ENCODE measurements around the gene MYLK3. TPM values are rescaled to one million over a fixed set of nuclear protein-coding genes. Genes with fewer than 3 reads are reported as not detected.
A peak's percentile ranks its signal among the peaks of the same experiment; 100 is the strongest.
"Not testable (repeated sequence)": the region's sequence is repeated elsewhere in the genome, so short reads cannot be mapped to it uniquely, and the experiment has no call there.

MYLK3 gene
- total RNA-seq, 1 donor from 2014 or later, result 0.32 TPM

- H3K4me1 Mint-ChIP-seq (ENCODE audit: low read depth), result peaks cover 17% of the 10 kb centered on the region
- H3K27ac Mint-ChIP-seq (ENCODE audit: unreplicated experiment), result peak overlapping the region; percentile 72
- H3K36me3 Mint-ChIP-seq (ENCODE audit: low read depth), result peaks cover 17% of the 10 kb centered on the region
- TF ChIP-seq CTCF (IDR thresholded peaks at IDR 0.05), result no peak
- H3K4me3 Mint-ChIP-seq (ENCODE audit: unreplicated experiment), result peak overlapping the region; percentile 71
- DNase-seq (ENCODE audit: low spot score), result no peak
- H3K9me3 Mint-ChIP-seq (ENCODE audit: low read depth), result peaks cover 17% of the 10 kb centered on the region
- no peaks in the 10 kb centered on the region for H3K27me3 Mint-ChIP-seq (ENCODE audit: low read depth)
Observed at GRCh38 chr16:46789499-46790414, 41.6 kb upstream of the MYLK3 start.

- H3K27ac Mint-ChIP-seq (ENCODE audit: unreplicated experiment), result peak overlapping the region; percentile 9
- H3K4me3 Mint-ChIP-seq (ENCODE audit: unreplicated experiment), result no peak overlapping the region
- peaks cover 12% of the 10 kb centered on the region for H3K9me3 Mint-ChIP-seq (ENCODE audit: low read depth)
Observed at GRCh38 chr16:46788891-46789474, 40.8 kb upstream of the MYLK3 start.

GRCh38 chr16:46787909-46788308, 39.8 kb upstream of the MYLK3 start:
- no peak for TF ChIP-seq CTCF (IDR thresholded peaks at IDR 0.05)
- no peak overlapping the region for H3K4me3 Mint-ChIP-seq (ENCODE audit: unreplicated experiment)
- H3K36me3 Mint-ChIP-seq (ENCODE audit: low read depth), result peaks cover 10% of the 10 kb centered on the region
- no peaks in the 10 kb centered on the region for H3K27me3 Mint-ChIP-seq (ENCODE audit: low read depth)
- peaks cover 12% of the 10 kb centered on the region for H3K9me3 Mint-ChIP-seq (ENCODE audit: low read depth)
- H3K27ac Mint-ChIP-seq (ENCODE audit: unreplicated experiment), result no peak overlapping the region
- DNase-seq (ENCODE audit: low spot score), result no peak
- H3K4me1 Mint-ChIP-seq (ENCODE audit: low read depth), result peaks cover 17% of the 10 kb centered on the region

More at GRCh38 chr16:46788891-46789474, 40.8 kb upstream of the MYLK3 start:
- no peak for DNase-seq (ENCODE audit: low spot score)
- H3K27me3 Mint-ChIP-seq (ENCODE audit: low read depth), result no peaks in the 10 kb centered on the region
- peaks cover 17% of the 10 kb centered on the region for H3K4me1 Mint-ChIP-seq (ENCODE audit: low read depth)
- no peak for TF ChIP-seq CTCF (IDR thresholded peaks at IDR 0.05)
- H3K36me3 Mint-ChIP-seq (ENCODE audit: low read depth), result peaks cover 13% of the 10 kb centered on the region

- peaks cover 10% of the 10 kb centered on the region for H3K4me1 Mint-ChIP-seq (ENCODE audit: low read depth)
- peaks cover 9% of the 10 kb centered on the region for H3K9me3 Mint-ChIP-seq (ENCODE audit: low read depth)
- no peaks in the 10 kb centered on the region for H3K27me3 Mint-ChIP-seq (ENCODE audit: low read depth)
- H3K27ac Mint-ChIP-seq (ENCODE audit: unreplicated experiment), result no peak overlapping the region
- H3K4me3 Mint-ChIP-seq (ENCODE audit: unreplicated experiment), result no peak overlapping the region
- H3K36me3 Mint-ChIP-seq (ENCODE audit: low read depth), result peaks cover 6% of the 10 kb centered on the region
- no peak for TF ChIP-seq CTCF (IDR thresholded peaks at IDR 0.05)
- no peak for DNase-seq (ENCODE audit: low spot score)
Observed at GRCh38 chr16:46785076-46785845, 37.1 kb upstream of the MYLK3 start.

GRCh38 chr16:46784569-46784968, 36.4 kb upstream of the MYLK3 start:
- not testable (repeated sequence) for H3K36me3 Mint-ChIP-seq (ENCODE audit: low read depth); H3K4me3 Mint-ChIP-seq (ENCODE audit: unreplicated experiment); H3K27me3 Mint-ChIP-seq (ENCODE audit: low read depth); DNase-seq (ENCODE audit: low spot score); H3K27ac Mint-ChIP-seq (ENCODE audit: unreplicated experiment); H3K9me3 Mint-ChIP-seq (ENCODE audit: low read depth); H3K4me1 Mint-ChIP-seq (ENCODE audit: low read depth)
